HG02885 (cell line): ENCODE results near the gene ZNF593.

Experiments
- ATAC-seq: cut with Tn5 transposase; IDR thresholded peaks from one replicate; pipeline ENCODE4 v1.9.1; 2021; ENCODE audit warnings: mild to moderate bottlenecking; ENCODE audit not compliant: unreplicated experiment, poor library complexity

The ZNF593 gene

GRCh38 chr1:26145960-26146294 lies 23.8 kb upstream of the ZNF593 start:
- no peak for ATAC-seq

- ATAC-seq = no peak
Measured at GRCh38 chr1:26148887-26149286, 20.8 kb upstream of the ZNF593 start.

- no peak for ATAC-seq
Measured at GRCh38 chr1:26153966-26154532, 15.7 kb upstream of the ZNF593 start.

- ATAC-seq = no peak
Measured at GRCh38 chr1:26154750-26155149, 15.0 kb upstream of the ZNF593 start.

GRCh38 chr1:26155370-26156284 lies 14.1 kb upstream of the ZNF593 start:
- no peak for ATAC-seq

- ATAC-seq = no peak
Measured at GRCh38 chr1:26156285-26157038, 13.2 kb upstream of the ZNF593 start.

- ATAC-seq = no peak
Measured at GRCh38 chr1:26158271-26158907, 11.3 kb upstream of the ZNF593 start.

GRCh38 chr1:26158908-26159742 lies 10.6 kb upstream of the ZNF593 start, which contains the start of gene FAM110D:
Gene FAM110D (plus strand): TSS chr1:26159079. CDS start chr1:26161292, 2,213 bp downstream.
- no peak for ATAC-seq

- ATAC-seq = no peak
Measured at GRCh38 chr1:26159743-26160039, 10.0 kb upstream of the ZNF593 start.

GRCh38 chr1:26160527-26161414 lies 8.9 kb upstream of the ZNF593 start:
- ATAC-seq = no peak

- ATAC-seq = no peak
Measured at GRCh38 chr1:26161415-26162219, 8.1 kb upstream of the ZNF593 start.

- no peak for ATAC-seq
Measured at GRCh38 chr1:26162220-26162709, 7.4 kb upstream of the ZNF593 start.

GRCh38 chr1:26163684-26164035 lies 6.0 kb upstream of the ZNF593 start:
- ATAC-seq = no peak

GRCh38 chr1:26164036-26164860 lies 5.5 kb upstream of the ZNF593 start:
- no peak for ATAC-seq

GRCh38 chr1:26164861-26165842 lies 4.6 kb upstream of the ZNF593 start:
- ATAC-seq = no peak

- no peak for ATAC-seq
Measured at GRCh38 chr1:26166719-26167281, 2.9 kb upstream of the ZNF593 start.
